GM12873 (cell line): ENCODE data around the gene PFDN5.

Experiments
- CTCF ChIP-seq: IDR thresholded peaks from 2 replicates; pipeline ENCODE4 v1.5.1; 2012; ENCODE audit warnings: low read depth, mild to moderate bottlenecking, moderate library complexity, low read length, control low read depth; ENCODE audit not compliant: insufficient read depth; ENCODE audit errors: missing control alignments

PFDN5 gene

GRCh38 chr12:53274445-53274844 is 20.9 kb upstream of the PFDN5 start:
- no peak for TF ChIP-seq CTCF

- TF ChIP-seq CTCF, result no peak
Measured at GRCh38 chr12:53276511-53276910, 18.8 kb upstream of the PFDN5 start.

GRCh38 chr12:53277981-53278380 is 17.4 kb upstream of the PFDN5 start:
- TF ChIP-seq CTCF, result no peak

- no peak for TF ChIP-seq CTCF
Measured at GRCh38 chr12:53279283-53279869, 16.0 kb upstream of the PFDN5 start.

GRCh38 chr12:53279888-53280498 is 15.3 kb upstream of the PFDN5 start:
- no peak for TF ChIP-seq CTCF

- TF ChIP-seq CTCF, result no peak
Measured at GRCh38 chr12:53286448-53286847, 8.9 kb upstream of the PFDN5 start.

- peak; percentile 83 for TF ChIP-seq CTCF
Measured at GRCh38 chr12:53287741-53288216, 7.6 kb upstream of the PFDN5 start.
